Measurements from ENCODE around the gene IZUMO4.

Gene IZUMO4

DNA sequence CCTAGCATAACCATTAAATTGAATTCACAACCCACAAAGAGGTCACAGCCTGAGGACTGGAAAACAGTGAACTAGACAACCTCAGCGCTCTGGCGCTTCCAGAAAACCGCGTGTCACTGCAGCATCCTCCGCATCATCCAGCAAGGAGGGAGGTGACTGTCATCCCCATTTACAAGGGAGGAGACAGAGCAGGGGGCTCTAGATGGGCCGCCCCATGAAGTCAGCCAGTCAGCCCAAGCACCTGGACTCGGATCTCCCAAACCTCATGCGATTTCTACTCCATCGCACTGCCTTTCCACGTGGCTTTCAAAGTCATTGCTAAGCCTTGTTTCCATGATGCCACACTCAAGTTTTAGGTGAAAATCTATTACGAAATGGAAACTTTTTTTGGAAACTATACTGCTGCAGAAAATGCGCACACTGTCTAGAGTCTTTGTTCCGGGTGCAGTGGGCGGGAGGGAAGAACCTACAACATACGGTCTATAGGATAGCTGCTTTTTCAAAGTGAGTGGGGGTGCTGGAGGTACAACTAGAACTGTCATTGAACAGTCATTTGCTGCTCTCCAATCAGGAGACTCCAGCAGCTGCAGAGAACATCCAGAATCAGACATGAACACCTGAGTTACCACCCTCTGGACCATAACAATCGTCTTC, 51.9 kb downstream of the IZUMO4 start:
- no peak for DNase-seq (ENCODE audit: low read depth in 2 of 2)

All from activated CD8-positive, alpha-beta memory T cell treated with anti-CD3 and anti-CD28 coated beads for 4 hours (primary cell).